A673 (cell line): ENCODE measurements around the gene ZPR1. TPM values are rescaled to one million over a fixed set of nuclear protein-coding genes. Genes with fewer than 3 reads are reported as not detected.

Experiments used
- BruUV-seq: library from RNA; stranded (reverse); fragments of 400-500 nt; replicated peaks from 2 replicates; lab custom pipeline; 2021; lab: Mats Ljungman, UMichigan
- CTCF ChIA-PET: fragments of 300-600 bp; sonication (Branson Sonifier 250); formaldehyde crosslinking; loops from one replicate; lab custom pipeline; 2022; ENCODE audit warnings: antibody characterized with exemption; lab: Charles Lee
- POLR2A ChIA-PET: fragments of 300-600 bp; sonication (Branson Sonifier 250); formaldehyde crosslinking; loops from one replicate; lab custom pipeline; 2022; ENCODE audit warnings: antibody characterized with exemption; ENCODE audit not compliant: low non-redundant PET; lab: Charles Lee
- DNase-seq: peaks from one replicate; pipeline ENCODE4 v3.0.0-alpha.2; 2015; ENCODE audit warnings: low spot score
- H3K27ac ChIP-seq: fragments of 200-600 bp; sonication (generic); 2 replicates; pipeline ENCODE4 v1.5.1; 2016; ENCODE audit warnings: mixed run types, low read depth, mild to moderate bottlenecking, mixed read lengths, antibody characterized with exemption, low read length; ENCODE audit not compliant: poor library complexity, severe bottlenecking
- H3K27me3 ChIP-seq: fragments of 200-600 bp; sonication (generic); replicated peaks from 2 replicates; pipeline ENCODE4 v1.6.1; 2017; ENCODE audit warnings: mixed run types, low read depth, mild to moderate bottlenecking, mixed read lengths, antibody characterized with exemption, low read length; ENCODE audit not compliant: insufficient read depth, poor library complexity
- H3K36me3 ChIP-seq: fragments of 200-600 bp; sonication (generic); 2 replicates; pipeline ENCODE4 v1.6.1; 2016; ENCODE audit warnings: mixed run types, mild to moderate bottlenecking, mixed read lengths, antibody characterized with exemption, low read length; ENCODE audit not compliant: insufficient read depth, poor library complexity, severe bottlenecking
- H3K4me1 ChIP-seq: fragments of 200-600 bp; sonication (generic); 2 replicates; pipeline ENCODE4 v1.6.1; 2017; ENCODE audit warnings: mixed run types, mild to moderate bottlenecking, mixed read lengths, antibody characterized with exemption, low read length; ENCODE audit not compliant: insufficient read depth, poor library complexity, severe bottlenecking
- H3K4me3 ChIP-seq: fragments of 200-600 bp; sonication (generic); 2 replicates; pipeline ENCODE4 v1.5.1; 2016; ENCODE audit warnings: low read depth, mixed run types, mild to moderate bottlenecking, mixed read lengths, low read length; ENCODE audit not compliant: poor library complexity, severe bottlenecking
- H3K9me3 ChIP-seq: fragments of 200-600 bp; sonication (generic); 2 replicates; pipeline ENCODE4 v1.6.1; 2016; ENCODE audit warnings: mixed run types, low read depth, mild to moderate bottlenecking, mixed read lengths, antibody characterized with exemption, low read length; ENCODE audit not compliant: poor library complexity, severe bottlenecking
- CTCF ChIP-seq: fragments of 300-800, 200-600 bp; sonication (generic); conservative IDR thresholded peaks from 2 replicates; pipeline ENCODE4 v1.5.1; 2017; ENCODE audit warnings: low read depth, mild to moderate bottlenecking, antibody characterized with exemption, low read length, moderate library complexity, mixed read lengths
- EZH2 ChIP-seq: fragments of 200-600 bp; sonication (generic); IDR thresholded peaks from 2 replicates; pipeline ENCODE4 v1.6.1; 2017; ENCODE audit warnings: borderline replicate concordance, low read depth, mild to moderate bottlenecking, mixed read lengths, antibody characterized with exemption, low read length; ENCODE audit not compliant: poor library complexity, severe bottlenecking
- intact Hi-C: fragments of 100-400 bp; cut with micrococcal nuclease; formaldehyde crosslinking; loops from one replicate; pipeline ENCODE4 v1.10.0; 2022; ENCODE audit not compliant: unreplicated experiment
- total RNA-seq: library from RNA; stranded (reverse); gene quantifications from 2 replicates; pipeline ENCODE4 v1.2.3, GENCODE V29; 2021

ZPR1 gene
- total RNA-seq, 1 experiment from 2014 or later = 109 TPM

- Histone ChIP-seq H3K36me3 (no peaks in the 10 kb centered on the region), H3K27ac (no peak overlapping the region), H3K9me3 (no peaks in the 10 kb centered on the region), H3K27me3 (no peaks in the 10 kb centered on the region), H3K4me3 (no peak overlapping the region), H3K4me1 (peaks cover 6% of the 10 kb centered on the region)
- intact Hi-C loops = no loop called here
- no TSS peak for BruUV-seq
- POLR2A ChIA-PET = interaction anchor here (0.6 kb wide), 1 partner anchor 338 kb away, joined by 3 read pairs; no protein-coding TSS in a partner anchor
- CTCF ChIA-PET = no interaction called here
- no peak for TF ChIP-seq CTCF
- TF ChIP-seq EZH2 = no peak
- DNase-seq = no peak
Observed at GRCh38 chr11:116827461-116827860, 39.6 kb upstream of the ZPR1 start.

- BruUV-seq = no TSS peak
- H3K4me1 ChIP-seq = peaks cover 6% of the 10 kb centered on the region
- no peaks in the 10 kb centered on the region for H3K27me3 ChIP-seq
- H3K9me3 ChIP-seq = no peaks in the 10 kb centered on the region
- TF ChIP-seq EZH2 (no peak), CTCF (no peak)
- ChIA-PET POLR2A (no interaction called here), CTCF (no interaction called here)
- H3K36me3 ChIP-seq = no peaks in the 10 kb centered on the region
- no peak overlapping the region for H3K4me3 ChIP-seq
- intact Hi-C loops = no loop called here
- DNase-seq = no peak
- no peak overlapping the region for H3K27ac ChIP-seq
Observed at GRCh38 chr11:116826751-116827431, 39.1 kb upstream of the ZPR1 start.

- no peak for DNase-seq
- ChIA-PET CTCF (no interaction called here), POLR2A (no interaction called here)
- no peaks in the 10 kb centered on the region for H3K27me3 ChIP-seq
- no peak overlapping the region for H3K4me3 ChIP-seq
- TF ChIP-seq EZH2 (no peak), CTCF (no peak)
- H3K4me1 ChIP-seq = peaks cover 6% of the 10 kb centered on the region
- intact Hi-C loops = no loop called here
- H3K27ac ChIP-seq = no peak overlapping the region
- BruUV-seq = no TSS peak
- no peaks in the 10 kb centered on the region for H3K9me3 ChIP-seq
- no peaks in the 10 kb centered on the region for H3K36me3 ChIP-seq
Observed at GRCh38 chr11:116825854-116826750, 38.3 kb upstream of the ZPR1 start.
